NCI-H2171 (cell line): ENCODE data around the gene TASOR2.

Source experiments
- DNase-seq: peaks from one replicate; lab custom pipeline; 2025; lab: John Stamatoyannopoulos, UW

TASOR2 gene

GRCh38 chr10:5684318-5684970 lies at the start of gene TASOR2:
Gene TASOR2, plus strand, starts transcription at chr10:5684838. Its CDS starts 35,805 bp downstream, at chr10:5720643.
- DNase-seq = peak; percentile 85

- no peak for DNase-seq
Measured at GRCh38 chr10:5634918-5635317, 49.7 kb upstream of the TASOR2 start.

- no peak for DNase-seq
Measured at GRCh38 chr10:5638494-5638893, 46.1 kb upstream of the TASOR2 start.

- no peak for DNase-seq
Measured at GRCh38 chr10:5639066-5639465, 45.6 kb upstream of the TASOR2 start.

GRCh38 chr10:5640036-5640435 lies 44.6 kb upstream of the TASOR2 start:
- no peak for DNase-seq

- DNase-seq = no peak
Measured at GRCh38 chr10:5640501-5640900, 44.1 kb upstream of the TASOR2 start.

GRCh38 chr10:5641501-5641900 lies 43.1 kb upstream of the TASOR2 start:
- no peak for DNase-seq

- no peak for DNase-seq
Measured at GRCh38 chr10:5643346-5644067, 41.1 kb upstream of the TASOR2 start.

- DNase-seq = no peak
Measured at GRCh38 chr10:5644930-5645329, 39.7 kb upstream of the TASOR2 start.

GRCh38 chr10:5645375-5645774 lies 39.3 kb upstream of the TASOR2 start:
- no peak for DNase-seq

- DNase-seq = no peak
Measured at GRCh38 chr10:5645944-5646617, 38.6 kb upstream of the TASOR2 start.

GRCh38 chr10:5647507-5648240 lies 37.0 kb upstream of the TASOR2 start:
- DNase-seq = no peak

- DNase-seq = no peak
Measured at GRCh38 chr10:5648494-5649457, 35.9 kb upstream of the TASOR2 start.

GRCh38 chr10:5649746-5650145 lies 34.9 kb upstream of the TASOR2 start:
- DNase-seq = no peak

- DNase-seq = no peak
Measured at GRCh38 chr10:5650664-5651387, 33.8 kb upstream of the TASOR2 start.

- DNase-seq = no peak
Measured at GRCh38 chr10:5651388-5651764, 33.3 kb upstream of the TASOR2 start.

- DNase-seq = no peak
Measured at GRCh38 chr10:5652746-5653145, 31.9 kb upstream of the TASOR2 start.

- DNase-seq = no peak
Measured at GRCh38 chr10:5654218-5654755, 30.4 kb upstream of the TASOR2 start.

- no peak for DNase-seq
Measured at GRCh38 chr10:5655121-5655520, 29.5 kb upstream of the TASOR2 start.
